Measurements from ENCODE around the gene AATF. TPM values are rescaled to one million over a fixed set of nuclear protein-coding genes. Genes with fewer than 3 reads are reported as not detected.

The AATF gene
- total RNA-seq, 1 experiment from 2014 or later, result 153 TPM

GRCh38 chr17:37103231-37103630 is 154.5 kb downstream of the AATF start:
- DNase-seq (ENCODE audit: low read depth), result no peak

DNA sequence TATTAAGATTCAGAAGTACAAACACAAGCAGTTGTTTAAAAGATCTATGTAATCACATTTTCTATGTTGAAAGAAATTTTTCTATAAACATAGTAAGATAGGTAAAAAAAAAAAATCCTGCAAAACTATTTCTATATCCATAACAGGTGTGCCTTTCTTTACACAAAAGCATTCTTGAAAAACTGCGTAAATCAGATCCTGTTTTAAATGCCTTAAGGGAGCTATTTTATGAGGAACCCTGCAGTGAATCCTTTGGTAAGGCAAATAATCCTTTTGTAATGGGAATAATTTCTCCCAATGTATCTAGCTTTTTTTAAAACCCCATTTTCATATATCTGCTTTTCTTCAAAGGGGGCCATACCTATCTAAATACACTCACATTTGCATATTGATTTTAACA is 157.3 kb downstream of the AATF start:
- no peak for DNase-seq (ENCODE audit: low read depth)

Small RNA genes within 50 kb of the gene (small RNA-seq; reads per million reads assigned to genes)
- gene AC243773.2 (not detected), gene MIR2909 (not detected)

Other genes starting within 250 kb of the AATF start
- gene LHX1, start 11.5 kb upstream of the AATF start, total RNA-seq (2014; rRNA removed; shearing (Covaris generic)), result 1.3 and 2.2 TPM in 2 replicates

Data from HT1080 (cell line).